Left hindlimb (tissue), 1 donor: ENCODE measurements around the gene ENAH.
"Not testable (repeated sequence)": the region's sequence is repeated elsewhere in the genome, so short reads cannot be mapped to it uniquely, and the experiment has no call there.

Experiments used
- DNase-seq: peaks from one replicate; pipeline ENCODE4 v3.0.0-alpha.2; 2018

ENAH gene

DNA sequence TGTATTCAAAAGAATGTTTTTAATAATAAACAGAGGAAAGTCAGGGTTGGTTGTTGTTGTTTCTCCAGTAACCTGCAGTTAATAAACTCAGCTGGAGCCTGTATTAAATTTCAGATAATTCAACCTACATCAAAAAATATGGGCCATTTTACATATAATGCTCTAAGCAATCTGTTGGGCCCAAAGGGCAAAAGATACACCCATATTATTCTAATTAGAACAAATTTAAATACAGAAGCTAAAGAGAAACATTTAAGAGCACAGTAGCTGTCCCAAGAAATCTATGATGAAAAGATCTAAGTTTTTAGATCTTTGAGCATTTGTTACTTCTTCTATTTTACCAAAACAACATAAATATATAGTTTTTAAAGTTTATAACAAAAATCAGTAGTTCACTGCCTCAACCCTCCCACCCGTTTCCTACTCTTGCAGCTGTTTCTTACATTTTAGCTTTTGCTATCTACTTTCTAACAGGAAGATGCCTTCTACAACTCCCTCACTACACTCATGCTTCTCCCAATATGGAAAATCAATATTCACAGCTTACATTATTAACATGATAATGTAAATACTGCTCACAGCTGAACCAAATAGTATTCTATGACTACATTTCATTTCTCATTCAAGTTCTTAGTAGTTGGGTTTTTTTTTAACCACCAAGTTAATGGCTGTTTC, 130.2 kb downstream of the ENAH start:
- DNase-seq = no peak

GRCh38 chr1:225520587-225521227, 132.2 kb downstream of the ENAH start:
- no peak for DNase-seq

GRCh38 chr1:225519166-225519863, 133.6 kb downstream of the ENAH start:
- DNase-seq = no peak

- DNase-seq = no peak
Measured at GRCh38 chr1:225517697-225518096, 135.2 kb downstream of the ENAH start.

GRCh38 chr1:225517221-225517620, 135.7 kb downstream of the ENAH start:
- no peak for DNase-seq

- no peak for DNase-seq
Measured at GRCh38 chr1:225514671-225515081, 138.2 kb downstream of the ENAH start.

DNA sequence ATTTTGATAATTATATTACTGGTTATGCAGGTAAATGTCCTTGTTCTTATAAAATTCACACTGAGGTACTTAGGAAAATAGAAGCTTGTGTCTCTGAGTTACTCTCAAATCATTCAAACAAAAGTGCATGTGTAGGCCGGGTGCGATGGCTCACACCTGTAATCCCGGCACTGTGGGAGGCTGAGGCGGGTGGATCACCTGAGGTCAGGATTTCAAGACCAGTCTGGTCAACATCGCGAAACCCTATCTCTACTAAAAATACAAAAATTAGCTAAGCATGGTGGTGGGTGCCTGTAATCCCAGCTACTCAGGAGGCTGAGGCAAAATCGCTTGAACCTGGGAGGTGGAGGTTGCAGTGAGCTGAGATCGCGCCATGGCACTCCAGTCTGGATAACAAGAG, 139.3 kb downstream of the ENAH start:
- not testable (repeated sequence) for DNase-seq

DNA sequence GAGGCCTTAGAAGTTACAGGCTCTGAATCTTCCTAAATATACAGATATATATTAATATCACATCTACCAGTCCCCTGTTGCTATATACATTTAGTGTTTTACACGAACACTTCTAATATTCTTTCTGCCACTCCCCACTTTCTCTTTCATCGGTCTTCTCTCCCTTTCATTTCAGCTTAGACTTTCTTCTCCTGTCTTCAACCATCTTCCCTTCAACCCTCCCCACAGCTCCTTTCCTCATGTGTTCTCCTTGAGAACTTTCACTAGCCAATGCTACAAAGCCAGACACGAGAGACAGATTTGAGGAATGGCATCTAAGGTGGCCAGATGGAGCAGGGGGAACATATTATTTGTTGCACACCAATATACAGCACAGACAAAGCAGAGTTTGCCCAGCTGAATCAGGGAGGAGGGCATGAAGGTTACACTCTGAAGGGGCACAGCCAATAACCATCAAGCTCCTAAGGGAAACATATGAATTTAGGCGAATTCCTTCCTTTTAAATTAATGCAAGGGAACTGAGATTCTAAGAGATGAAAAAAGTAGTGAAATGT, 141.0 kb downstream of the ENAH start:
- DNase-seq = no peak

DNA sequence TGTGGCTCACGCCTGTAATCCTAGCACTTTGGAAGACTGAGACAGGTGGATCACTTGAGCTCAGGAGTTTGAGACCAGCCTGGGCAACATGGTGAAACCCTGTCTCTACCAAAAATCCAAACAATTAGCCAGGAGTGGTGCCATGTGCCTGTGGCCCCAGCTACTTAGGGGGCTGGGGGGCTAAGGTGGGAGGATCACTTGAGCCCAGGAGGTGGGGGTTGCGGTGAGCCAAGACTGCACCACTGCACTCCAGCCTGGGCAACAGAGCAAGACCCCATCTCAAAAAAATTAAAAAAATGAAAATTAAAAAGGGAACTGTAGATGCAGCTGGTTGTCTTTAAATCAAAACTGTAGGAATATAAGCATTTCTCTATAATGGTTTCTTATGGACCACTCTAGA, 142.2 kb downstream of the ENAH start:
- DNase-seq = not testable (repeated sequence)

DNA sequence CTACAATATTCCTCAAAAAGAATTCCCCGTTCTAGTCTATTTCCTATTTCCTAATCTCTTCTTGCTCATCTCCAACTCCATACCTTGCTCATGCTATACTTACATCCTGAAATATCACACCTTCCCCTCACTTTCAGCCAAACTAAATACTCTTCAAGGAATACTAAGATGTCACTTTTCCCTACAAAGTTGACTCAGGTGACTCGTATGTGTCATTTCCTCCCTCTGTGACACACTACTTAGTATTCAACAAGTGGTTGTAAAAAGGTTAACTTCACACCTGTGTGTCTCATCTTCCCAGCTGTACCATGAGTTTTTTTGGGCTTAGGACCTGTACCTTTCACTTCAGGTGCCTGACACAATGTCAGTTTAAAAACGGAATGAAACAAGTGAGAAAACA, 143.2 kb downstream of the ENAH start:
- no peak for DNase-seq

- DNase-seq = no peak
Measured at GRCh38 chr1:225509376-225509707, 143.6 kb downstream of the ENAH start.

- DNase-seq = no peak
Measured at GRCh38 chr1:225508538-225509375, 144.2 kb downstream of the ENAH start.

- DNase-seq = no peak
Measured at GRCh38 chr1:225506727-225507126, 146.2 kb downstream of the ENAH start.

DNA sequence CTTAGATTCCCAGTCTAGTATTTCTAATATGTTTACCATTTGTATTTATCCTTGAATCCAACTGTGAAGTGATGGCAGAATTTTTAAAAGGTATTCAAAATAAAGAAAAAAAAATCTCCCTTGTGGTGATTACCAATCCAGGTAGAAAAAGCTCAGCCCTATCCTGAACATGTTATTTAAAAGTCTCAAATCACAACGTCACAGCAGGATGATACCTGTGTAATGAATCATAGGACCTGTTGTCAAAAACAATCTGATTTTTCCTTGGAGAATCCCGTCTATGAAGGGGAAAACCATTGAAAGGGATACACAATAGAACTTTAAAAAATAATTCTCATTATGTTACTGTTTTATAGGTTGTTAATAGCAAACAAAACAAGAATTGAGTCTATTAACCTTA, 148.1 kb downstream of the ENAH start:
- no peak for DNase-seq

DNA sequence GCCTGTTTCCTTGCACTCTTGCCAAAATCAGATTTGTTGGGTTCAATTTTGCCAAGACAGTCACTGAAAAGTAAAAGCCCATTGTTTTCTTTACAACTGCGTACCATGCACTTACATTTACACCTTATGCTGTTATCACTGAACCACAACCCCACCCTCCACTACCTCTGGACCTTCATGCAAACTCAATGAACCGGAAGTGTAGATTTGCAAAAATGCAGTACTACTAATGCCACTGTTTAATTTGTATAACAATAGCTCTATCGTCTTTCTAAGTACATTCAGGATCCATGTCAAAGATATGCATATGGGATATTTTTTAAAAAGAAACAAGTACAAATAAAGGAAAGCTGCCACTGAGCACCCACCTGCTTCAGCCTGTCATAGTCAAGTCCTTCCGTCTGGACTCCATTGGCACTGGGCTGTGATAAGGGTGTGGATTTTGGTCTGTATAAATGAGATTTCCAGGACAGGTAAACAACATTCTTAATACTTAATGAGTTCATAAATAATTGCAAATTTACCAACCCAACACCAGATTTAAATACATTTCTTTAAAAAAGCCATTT, 152.2 kb downstream of the ENAH start:
- no peak for DNase-seq

GRCh38 chr1:225498549-225499136, 154.3 kb downstream of the ENAH start:
- DNase-seq = no peak

- no peak for DNase-seq
Measured at GRCh38 chr1:225494789-225495359, 158.0 kb downstream of the ENAH start.

- DNase-seq = no peak
Measured at GRCh38 chr1:225493591-225494246, 159.2 kb downstream of the ENAH start.

DNA sequence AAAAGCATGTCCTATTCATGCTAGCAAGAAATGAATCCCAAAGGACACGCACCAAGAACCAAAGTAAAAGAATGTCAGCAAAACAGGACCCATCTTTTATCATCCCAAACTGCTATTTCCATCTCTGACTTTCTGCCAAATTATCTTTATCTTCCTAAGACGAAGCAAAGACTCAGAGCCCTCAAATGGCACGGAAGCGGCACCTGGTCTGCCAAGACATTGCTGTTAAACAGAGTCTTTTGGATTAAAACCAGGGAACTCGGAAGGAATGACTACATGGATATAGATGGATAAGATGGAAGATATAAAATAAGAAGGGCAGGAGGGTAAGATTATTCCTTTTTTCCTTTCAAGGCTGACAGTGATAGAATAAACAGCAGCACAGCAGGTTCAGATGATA, 164.2 kb downstream of the ENAH start:
- no peak for DNase-seq

- no peak for DNase-seq
Measured at GRCh38 chr1:225486856-225487255, 166.1 kb downstream of the ENAH start.

DNA sequence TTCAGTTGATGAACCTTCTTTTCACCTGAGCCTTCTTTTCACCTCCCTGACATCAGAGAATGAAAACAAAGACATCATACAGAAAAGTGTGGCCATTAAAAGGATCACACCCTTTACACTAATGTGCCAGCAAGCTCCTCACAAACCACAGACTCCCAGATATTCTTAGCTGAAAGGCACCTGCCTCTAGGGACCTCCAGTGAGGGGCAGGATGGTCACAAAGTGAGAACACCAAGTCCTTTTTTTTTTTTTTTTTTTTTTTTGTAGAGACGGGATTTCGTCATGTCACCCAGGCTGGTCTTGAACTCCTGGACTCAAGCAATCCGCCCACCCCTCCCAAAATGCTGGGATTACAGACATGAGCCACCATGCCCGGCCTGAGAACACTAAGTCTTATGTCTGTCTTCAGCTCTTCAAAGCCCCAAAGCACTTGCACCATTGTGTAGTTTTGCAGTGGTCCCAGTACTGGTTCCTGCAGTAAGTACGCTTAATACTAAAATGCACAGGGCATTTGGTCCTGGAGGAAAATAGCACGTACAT, 166.9 kb downstream of the ENAH start:
- no peak for DNase-seq
